HG03571 (cell line): ENCODE data around the gene SHISA5.

Experiments
- ATAC-seq: cut with Tn5 transposase; IDR thresholded peaks from one replicate; pipeline ENCODE4 v1.9.1; 2021; ENCODE audit not compliant: unreplicated experiment

The SHISA5 gene

GRCh38 chr3:48418651-48419050 is 85.3 kb downstream of the SHISA5 start:
- no peak for ATAC-seq

- no peak for ATAC-seq
These were observed 85.8 kb downstream of the SHISA5 start for GRCh38 chr3:48418140-48418539.
